Measurements from ENCODE around the gene DST. TPM values are rescaled to one million over a fixed set of nuclear protein-coding genes. Genes with fewer than 3 reads are reported as not detected.

Gene DST
- total and polyA plus RNA-seq, 2 of the 8 experiments (the other 6 are each of a cell fraction or from before 2014, with no cell fraction given) = 49.4 to 116 TPM

- H3K23me2 ChIP-seq (ENCODE audit: low read depth, low read length) = no peaks in the 10 kb centered on the region
- H4K20me1 ChIP-seq (replicated peaks in 1 of 2; ENCODE audit: control insufficient read depth in 1 of 2, insufficient read depth in 2 of 2, low read length in 2 of 2) = no peaks in the 10 kb centered on the region
- H2BK12ac ChIP-seq (ENCODE audit: low read depth, low read length) = no peak overlapping the region
- CTCF ChIA-PET (ENCODE audit: partially characterized antibody) = interaction anchor here (1.0 kb wide), 1 partner anchor 27 kb away, joined by 3 read pairs; no protein-coding TSS in a partner anchor
- WGBS, 2 experiments (ENCODE audit: extremely low coverage in 1 of 2, insufficient coverage in 1 of 2, insufficient read length in 1 of 2, insufficient replicate concordance in 2 of 2, low coverage in 1 of 2, low lambda C conversion rate in 2 of 2, missing lambda C conversion rate in 1 of 2) = 65% methylated on average over 5 of the region's 5 CpGs; no CpG with 5 or more reads in 1 of the 2 experiments
- H3K36me3 ChIP-seq (ENCODE audit: control insufficient read depth in 2 of 4, insufficient read depth in 4 of 4, low read length in 3 of 4) = peaks cover 0 to 16% (median 6%) of the 10 kb centered on the region in 4 experiments; a peak in 4 of 8 replicates
- peaks cover 0 to 14% (median 8%) of the 10 kb centered on the region in 4 experiments; a peak in 3 of 7 replicates for H3K4me1 ChIP-seq (replicated peaks in 1 of 4; ENCODE audit: control insufficient read depth in 3 of 4, insufficient read depth in 4 of 4, low read length in 3 of 4)
- no peak overlapping the region for H3K4me3 ChIP-seq (ENCODE audit: extremely low read depth in 1 of 4, insufficient read depth in 2 of 4, low read depth in 3 of 4, low read length in 4 of 4)
- POLR2A ChIA-PET (ENCODE audit: partially characterized antibody) = interaction anchor here (0.9 kb wide), 1 partner anchor 18 kb away, joined by 3 read pairs; no protein-coding TSS in a partner anchor
- no peak overlapping the region for H4K5ac ChIP-seq (ENCODE audit: insufficient read length, low read depth, low read length)
- FAIRE-seq = no peak
- H3K79me1 ChIP-seq (ENCODE audit: low read depth, low read length) = no peaks in the 10 kb centered on the region
- no peak overlapping the region for H2AFZ ChIP-seq (ENCODE audit: low read length)
- no peak overlapping the region for H3K9ac ChIP-seq (replicated peaks in 1 of 4; ENCODE audit: extremely low read depth in 1 of 4, low read depth in 3 of 4, low read length in 3 of 4)
- H4K8ac ChIP-seq (ENCODE audit: extremely low read depth, insufficient read depth, low read length) = no peak overlapping the region
- H3K56ac ChIP-seq (replicated peaks; ENCODE audit: insufficient read length, low read depth, low read length) = no peak overlapping the region
- no peak overlapping the region for H2AK5ac ChIP-seq (ENCODE audit: low read depth, low read length)
- no peak overlapping the region for H3K18ac ChIP-seq (ENCODE audit: extremely low read depth, low read length)
- no peak overlapping the region for H4K91ac ChIP-seq (replicated peaks; ENCODE audit: insufficient read length, low read length)
- H2BK20ac ChIP-seq (ENCODE audit: low read length) = no peak overlapping the region
- H3K4ac ChIP-seq (replicated peaks; ENCODE audit: insufficient read length, low read depth, low read length) = no peak overlapping the region
- peak overlapping the region; percentile 2; the same call in 1 of the 2 replicates for H2BK5ac ChIP-seq (ENCODE audit: low read depth, low read length)
- H3K79me2 ChIP-seq (ENCODE audit: control insufficient read depth in 1 of 2, insufficient read depth in 2 of 2, low read length in 2 of 2) = no peaks in the 10 kb centered on the region
- no peak for TF ChIP-seq KDM5A (IDR thresholded peaks at IDR 0.05; ENCODE audit: low read length)
- no peak for TF ChIP-seq RXRA (IDR thresholded peaks at IDR 0.05; ENCODE audit: insufficient read depth, low read depth, low read length)
- TF ChIP-seq RNF2 (IDR thresholded peaks at IDR 0.05; ENCODE audit: borderline replicate concordance, low read depth, low read length, missing control alignments, poor library complexity, severe bottlenecking) = no peak
- TF ChIP-seq RBBP5 (IDR thresholded peaks at IDR 0.05; ENCODE audit: borderline replicate concordance, low read depth, low read length) = no peak
- TF ChIP-seq, protein P1, sequence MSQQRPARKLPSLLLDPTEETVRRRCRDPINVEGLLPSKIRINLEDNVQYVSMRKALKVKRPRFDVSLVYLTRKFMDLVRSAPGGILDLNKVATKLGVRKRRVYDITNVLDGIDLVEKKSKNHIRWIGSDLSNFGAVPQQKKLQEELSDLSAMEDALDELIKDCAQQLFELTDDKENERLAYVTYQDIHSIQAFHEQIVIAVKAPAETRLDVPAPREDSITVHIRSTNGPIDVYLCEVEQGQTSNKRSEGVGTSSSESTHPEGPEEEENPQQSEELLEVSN (IDR thresholded peaks at IDR 0.05) = no peak
- H3K9me3 ChIP-seq (ENCODE audit: insufficient read depth in 2 of 2, low read depth in 1 of 2, low read length in 1 of 2) = no peaks in the 10 kb centered on the region
- H2BK15ac ChIP-seq (ENCODE audit: low read length) = no peak overlapping the region
- no peak overlapping the region for H3K27ac ChIP-seq (ENCODE audit: low read depth, low read length)
- H3K23ac ChIP-seq (ENCODE audit: insufficient read length) = no peak overlapping the region
- H2BK120ac ChIP-seq (replicated peaks; ENCODE audit: low read depth, low read length) = no peak overlapping the region
- no peak overlapping the region for H3K14ac ChIP-seq (ENCODE audit: insufficient read length)
- DNase-seq (ENCODE audit: low read depth in 1 of 2, low spot score in 2 of 2) = no peak
- H3K4me2 ChIP-seq (ENCODE audit: insufficient read depth in 1 of 2, low read depth in 2 of 2, low read length in 2 of 2) = no peak overlapping the region
- no peaks in the 10 kb centered on the region for H3K27me3 ChIP-seq (replicated peaks in 1 of 4; ENCODE audit: control insufficient read depth in 3 of 4, extremely low read depth in 1 of 4, insufficient read depth in 3 of 4, low read length in 3 of 4)
Measured at GRCh38 chr6:56518995-56519767, 123.5 kb downstream of the DST start.
